ENCODE measurements around the gene GLI3.

The GLI3 gene

GRCh38 chr7:42231043-42231787 lies 5.8 kb downstream of the GLI3 start:
- intact Hi-C loops (cut with micrococcal nuclease) = loop anchor here (10.0 kb wide), 1 partner anchor 64 kb away; no protein-coding TSS in a partner anchor
- Mint-ChIP-seq H3K4me3 (no peak overlapping the region), H3K9me3 (no peaks in the 10 kb centered on the region)

GRCh38 chr7:42227936-42228591 lies 8.9 kb downstream of the GLI3 start:
- H3K4me1 Mint-ChIP-seq (ENCODE audit: low read depth) = no peaks in the 10 kb centered on the region
- H3K27ac Mint-ChIP-seq = no peak overlapping the region
- intact Hi-C loops (cut with micrococcal nuclease) = no loop called here
- H3K36me3 Mint-ChIP-seq (ENCODE audit: low read depth) = no peaks in the 10 kb centered on the region
- no peaks in the 10 kb centered on the region for H3K9me3 Mint-ChIP-seq
- no peak overlapping the region for H3K4me3 Mint-ChIP-seq
- H3K27me3 Mint-ChIP-seq = peaks cover 69% of the 10 kb centered on the region

More at GRCh38 chr7:42231043-42231787, 5.8 kb downstream of the GLI3 start:
- Mint-ChIP-seq H3K36me3 (ENCODE audit: low read depth) (no peaks in the 10 kb centered on the region), H3K4me1 (ENCODE audit: low read depth) (peaks cover 6% of the 10 kb centered on the region), H3K27me3 (peaks cover 75% of the 10 kb centered on the region), H3K27ac (no peak overlapping the region)

GRCh38 chr7:42227541-42227935 lies 9.5 kb downstream of the GLI3 start:
- Mint-ChIP-seq H3K27me3 (peaks cover 67% of the 10 kb centered on the region), H3K4me1 (ENCODE audit: low read depth) (no peaks in the 10 kb centered on the region), H3K27ac (no peak overlapping the region), H3K9me3 (no peaks in the 10 kb centered on the region), H3K36me3 (ENCODE audit: low read depth) (no peaks in the 10 kb centered on the region), H3K4me3 (no peak overlapping the region)
- intact Hi-C loops (cut with micrococcal nuclease) = no loop called here

- no peaks in the 10 kb centered on the region for H3K4me1 Mint-ChIP-seq (ENCODE audit: low read depth)
- peaks cover 63% of the 10 kb centered on the region for H3K27me3 Mint-ChIP-seq
- H3K9me3 Mint-ChIP-seq = no peaks in the 10 kb centered on the region
- no peak overlapping the region for H3K4me3 Mint-ChIP-seq
- no peaks in the 10 kb centered on the region for H3K36me3 Mint-ChIP-seq (ENCODE audit: low read depth)
- intact Hi-C loops (cut with micrococcal nuclease) = no loop called here
- no peak overlapping the region for H3K27ac Mint-ChIP-seq
Measured at GRCh38 chr7:42227021-42227420, 10.0 kb downstream of the GLI3 start.

GRCh38 chr7:42226354-42226941 lies 10.6 kb downstream of the GLI3 start:
- Mint-ChIP-seq H3K4me1 (ENCODE audit: low read depth) (no peaks in the 10 kb centered on the region), H3K27me3 (peaks cover 61% of the 10 kb centered on the region), H3K36me3 (ENCODE audit: low read depth) (no peaks in the 10 kb centered on the region), H3K9me3 (no peaks in the 10 kb centered on the region), H3K27ac (no peak overlapping the region), H3K4me3 (no peak overlapping the region)
- intact Hi-C loops (cut with micrococcal nuclease) = no loop called here

- intact Hi-C loops (cut with micrococcal nuclease) = no loop called here
Measured at GRCh38 chr7:42224391-42225003, 12.5 kb downstream of the GLI3 start.

GRCh38 chr7:42222891-42223290 lies 14.1 kb downstream of the GLI3 start:
- no peak overlapping the region for H3K4me3 Mint-ChIP-seq
- no peaks in the 10 kb centered on the region for H3K9me3 Mint-ChIP-seq
- H3K36me3 Mint-ChIP-seq (ENCODE audit: low read depth) = no peaks in the 10 kb centered on the region
- no peak overlapping the region for H3K27ac Mint-ChIP-seq
- H3K27me3 Mint-ChIP-seq = peaks cover 37% of the 10 kb centered on the region
- H3K4me1 Mint-ChIP-seq (ENCODE audit: low read depth) = no peaks in the 10 kb centered on the region
- intact Hi-C loops (cut with micrococcal nuclease) = no loop called here

More at GRCh38 chr7:42224391-42225003, 12.5 kb downstream of the GLI3 start:
- Mint-ChIP-seq H3K4me3 (no peak overlapping the region), H3K4me1 (ENCODE audit: low read depth) (no peaks in the 10 kb centered on the region), H3K36me3 (ENCODE audit: low read depth) (no peaks in the 10 kb centered on the region), H3K9me3 (no peaks in the 10 kb centered on the region), H3K27me3 (peaks cover 52% of the 10 kb centered on the region), H3K27ac (no peak overlapping the region)

GRCh38 chr7:42222125-42222524 lies 14.9 kb downstream of the GLI3 start:
- no peaks in the 10 kb centered on the region for H3K9me3 Mint-ChIP-seq
- intact Hi-C loops (cut with micrococcal nuclease) = no loop called here
- no peaks in the 10 kb centered on the region for H3K4me1 Mint-ChIP-seq (ENCODE audit: low read depth)
- no peak overlapping the region for H3K27ac Mint-ChIP-seq
- no peaks in the 10 kb centered on the region for H3K36me3 Mint-ChIP-seq (ENCODE audit: low read depth)
- peaks cover 29% of the 10 kb centered on the region for H3K27me3 Mint-ChIP-seq
- H3K4me3 Mint-ChIP-seq = no peak overlapping the region

GRCh38 chr7:42221304-42221703 lies 15.7 kb downstream of the GLI3 start:
- peaks cover 22% of the 10 kb centered on the region for H3K27me3 Mint-ChIP-seq
- H3K4me3 Mint-ChIP-seq = no peak overlapping the region
- no peaks in the 10 kb centered on the region for H3K4me1 Mint-ChIP-seq (ENCODE audit: low read depth)
- H3K9me3 Mint-ChIP-seq = no peaks in the 10 kb centered on the region
- intact Hi-C loops (cut with micrococcal nuclease) = no loop called here
- no peaks in the 10 kb centered on the region for H3K36me3 Mint-ChIP-seq (ENCODE audit: low read depth)
- H3K27ac Mint-ChIP-seq = no peak overlapping the region

- Mint-ChIP-seq H3K27ac (no peak overlapping the region), H3K9me3 (no peaks in the 10 kb centered on the region), H3K36me3 (ENCODE audit: low read depth) (no peaks in the 10 kb centered on the region), H3K27me3 (peaks cover 9% of the 10 kb centered on the region), H3K4me3 (no peak overlapping the region), H3K4me1 (ENCODE audit: low read depth) (no peaks in the 10 kb centered on the region)
- intact Hi-C loops (cut with micrococcal nuclease) = no loop called here
Measured at GRCh38 chr7:42219447-42219846, 17.6 kb downstream of the GLI3 start.

GRCh38 chr7:42218248-42218647 lies 18.8 kb downstream of the GLI3 start:
- Mint-ChIP-seq H3K4me1 (ENCODE audit: low read depth) (no peaks in the 10 kb centered on the region), H3K27me3 (peaks cover 6% of the 10 kb centered on the region), H3K4me3 (no peak overlapping the region), H3K9me3 (no peaks in the 10 kb centered on the region), H3K27ac (no peak overlapping the region), H3K36me3 (ENCODE audit: low read depth) (no peaks in the 10 kb centered on the region)
- intact Hi-C loops (cut with micrococcal nuclease) = no loop called here

GRCh38 chr7:42217548-42217947 lies 19.5 kb downstream of the GLI3 start:
- no peaks in the 10 kb centered on the region for H3K9me3 Mint-ChIP-seq
- H3K36me3 Mint-ChIP-seq (ENCODE audit: low read depth) = no peaks in the 10 kb centered on the region
- intact Hi-C loops (cut with micrococcal nuclease) = no loop called here
- H3K4me3 Mint-ChIP-seq = no peak overlapping the region
- H3K4me1 Mint-ChIP-seq (ENCODE audit: low read depth) = no peaks in the 10 kb centered on the region
- peaks cover 3% of the 10 kb centered on the region for H3K27me3 Mint-ChIP-seq
- no peak overlapping the region for H3K27ac Mint-ChIP-seq

GRCh38 chr7:42217053-42217452 lies 20.0 kb downstream of the GLI3 start:
- intact Hi-C loops (cut with micrococcal nuclease) = no loop called here
- H3K27me3 Mint-ChIP-seq = peaks cover 3% of the 10 kb centered on the region

GRCh38 chr7:42214060-42214679 lies 22.8 kb downstream of the GLI3 start:
- H3K9me3 Mint-ChIP-seq = no peaks in the 10 kb centered on the region
- H3K27me3 Mint-ChIP-seq = peaks cover 2% of the 10 kb centered on the region
- intact Hi-C loops (cut with micrococcal nuclease) = no loop called here
- H3K27ac Mint-ChIP-seq = no peak overlapping the region
- H3K36me3 Mint-ChIP-seq (ENCODE audit: low read depth) = no peaks in the 10 kb centered on the region
- no peak overlapping the region for H3K4me3 Mint-ChIP-seq
- no peaks in the 10 kb centered on the region for H3K4me1 Mint-ChIP-seq (ENCODE audit: low read depth)

More at GRCh38 chr7:42217053-42217452, 20.0 kb downstream of the GLI3 start:
- H3K9me3 Mint-ChIP-seq = no peaks in the 10 kb centered on the region
- H3K36me3 Mint-ChIP-seq (ENCODE audit: low read depth) = no peaks in the 10 kb centered on the region
- no peaks in the 10 kb centered on the region for H3K4me1 Mint-ChIP-seq (ENCODE audit: low read depth)
- H3K27ac Mint-ChIP-seq = no peak overlapping the region
- H3K4me3 Mint-ChIP-seq = no peak overlapping the region
